H1 (cell line): ENCODE data around the gene KLHDC7A. TPM values are rescaled to one million over a fixed set of nuclear protein-coding genes. Genes with fewer than 3 reads are reported as not detected.
A peak's percentile ranks its signal among the peaks of the same experiment; 100 is the strongest.

ENCODE experiments used
- CTCF ChIA-PET: fragments of 300-600 bp; sonication (Branson Sonifier 250); formaldehyde crosslinking; loops from one replicate; lab custom pipeline; 2021; ENCODE audit not compliant: partially characterized antibody; lab: Charles Lee
- POLR2A ChIA-PET: fragments of 300-600 bp; sonication (Branson Sonifier 250); formaldehyde crosslinking; loops from one replicate; lab custom pipeline; 2021; ENCODE audit warnings: inconsistent platforms; ENCODE audit not compliant: partially characterized antibody; lab: Charles Lee
- DNase-seq, 2 experiments: peaks; one replicate each; pipeline versions ENCODE4 v3.0.0 to v3.0.0-alpha.2; 2010 to 2022; ENCODE audit warnings: low spot score in 2 of 2, low read depth in 1 of 2, mixed read lengths in 1 of 2
- FAIRE-seq: peaks from 2 replicates; lab custom pipeline; 2011; peaks lifted over from hg19 to GRCh38; lab: Jason Lieb, UNC
- H2AFZ ChIP-seq: 2 replicates; pipeline ENCODE4 v1.8.1; 2012; ENCODE audit warnings: low read length, inconsistent platforms
- H2AK5ac ChIP-seq: 2 replicates; pipeline ENCODE4 v1.6.1; 2013; ENCODE audit warnings: low read depth, low read length
- H2BK120ac ChIP-seq: replicated peaks from 2 replicates; pipeline ENCODE3; 2013; ENCODE audit warnings: low read depth, low read length, inconsistent platforms
- H2BK12ac ChIP-seq: 2 replicates; pipeline ENCODE4 v1.6.1; 2013; ENCODE audit warnings: low read depth, low read length
- H2BK15ac ChIP-seq: 2 replicates; pipeline ENCODE4 v1.6.1; 2013; ENCODE audit warnings: low read length
- H2BK20ac ChIP-seq: 2 replicates; pipeline ENCODE4 v1.6.1; 2013; ENCODE audit warnings: low read length
- H2BK5ac ChIP-seq: 2 replicates; pipeline ENCODE4 v1.6.1; 2013; ENCODE audit warnings: low read depth, low read length
- H3K14ac ChIP-seq: 2 replicates; pipeline ENCODE4 v1.6.1; 2013; ENCODE audit warnings: inconsistent platforms; ENCODE audit not compliant: insufficient read length
- H3K18ac ChIP-seq: 2 replicates; pipeline ENCODE4 v1.6.1; 2013; ENCODE audit warnings: low read length; ENCODE audit errors: extremely low read depth
- H3K23ac ChIP-seq: 2 replicates; pipeline ENCODE4 v1.6.1; 2013; ENCODE audit warnings: inconsistent platforms; ENCODE audit not compliant: insufficient read length
- H3K23me2 ChIP-seq: 2 replicates; pipeline ENCODE4 v1.6.1; 2013; ENCODE audit warnings: low read depth, low read length
- H3K27ac ChIP-seq: 2 replicates; pipeline ENCODE4 v1.6.1; 2011; ENCODE audit warnings: low read depth, low read length, inconsistent platforms
- H3K27me3 ChIP-seq, 4 experiments: replicated peaks in 1 of 4; 1 replicate in 1 of 4; 2 replicates in 3 of 4; pipeline versions ENCODE4 v1.6.1 to v1.8.1; 2011 to 2013; ENCODE audit warnings: low read length in 3 of 4, mild to moderate bottlenecking in 3 of 4, inconsistent platforms in 2 of 4, mixed read lengths in 2 of 4, moderate library complexity in 1 of 4; ENCODE audit not compliant: control insufficient read depth in 3 of 4, insufficient read depth in 3 of 4; ENCODE audit errors: extremely low read depth in 1 of 4
- H3K36me3 ChIP-seq, 4 experiments: 2 replicates each; pipeline versions ENCODE4 v1.6.1 to v1.8.1; 2011 to 2013; ENCODE audit warnings: mild to moderate bottlenecking in 4 of 4, low read length in 3 of 4, moderate library complexity in 2 of 4, control low read depth in 1 of 4, inconsistent platforms in 1 of 4; ENCODE audit not compliant: insufficient read depth in 4 of 4, control insufficient read depth in 2 of 4
- H3K4ac ChIP-seq: replicated peaks from 2 replicates; pipeline ENCODE3; 2013; ENCODE audit warnings: low read length, low read depth, mixed read lengths, inconsistent platforms; ENCODE audit not compliant: insufficient read length
- H3K4me1 ChIP-seq, 4 experiments: replicated peaks in 1 of 4; 1 replicate in 1 of 4; 2 replicates in 3 of 4; pipeline versions ENCODE4 v1.6.1 to v1.8.1; 2011 to 2013; ENCODE audit warnings: low read length in 3 of 4, inconsistent platforms in 2 of 4, mixed read lengths in 1 of 4; ENCODE audit not compliant: insufficient read depth in 4 of 4, control insufficient read depth in 3 of 4
- H3K4me2 ChIP-seq, 2 experiments: 2 replicates each; pipeline versions ENCODE4 v1.6.1 to v1.8.1; 2011 to 2013; ENCODE audit warnings: low read depth in 2 of 2, low read length in 2 of 2, control low read depth in 1 of 2, inconsistent platforms in 1 of 2, mild to moderate bottlenecking in 1 of 2; ENCODE audit not compliant: insufficient read depth in 1 of 2
- H3K4me3 ChIP-seq, 4 experiments: fragments of 200-600, 300-600 bp in 1 of 4; sonication (generic), shearing (Covaris generic), sonication (Bioruptor Twin) in 1 of 4; 2 replicates each; pipeline versions ENCODE4 v1.5.1 to v1.8.1; 2011 to 2016; ENCODE audit warnings: low read length in 4 of 4, low read depth in 3 of 4, control low read depth in 2 of 4, inconsistent platforms in 2 of 4, mild to moderate bottlenecking in 2 of 4, mixed read lengths in 1 of 4, moderate library complexity in 1 of 4; ENCODE audit not compliant: insufficient read depth in 2 of 4; ENCODE audit errors: extremely low read depth in 1 of 4
- H3K56ac ChIP-seq: replicated peaks from 2 replicates; pipeline ENCODE3; 2013; ENCODE audit warnings: low read depth, mild to moderate bottlenecking, mixed read lengths, low read length, inconsistent platforms; ENCODE audit not compliant: insufficient read length
- H3K79me1 ChIP-seq: 2 replicates; pipeline ENCODE4 v1.6.1; 2013; ENCODE audit warnings: low read depth, low read length, control low read depth
- H3K79me2 ChIP-seq, 2 experiments: 2 replicates each; pipeline versions ENCODE4 v1.6.1 to v1.8.1; 2012 to 2013; ENCODE audit warnings: low read length in 2 of 2, mild to moderate bottlenecking in 2 of 2, inconsistent platforms in 1 of 2; ENCODE audit not compliant: insufficient read depth in 2 of 2, control insufficient read depth in 1 of 2
- H3K9ac ChIP-seq, 4 experiments: replicated peaks in 1 of 4; 1 replicate in 1 of 4; 2 replicates in 3 of 4; pipeline versions ENCODE4 v1.6.1 to v1.8.1; 2011 to 2013; ENCODE audit warnings: low read depth in 3 of 4, low read length in 3 of 4, control low read depth in 2 of 4, mild to moderate bottlenecking in 2 of 4, moderate library complexity in 2 of 4, inconsistent platforms in 1 of 4; ENCODE audit errors: extremely low read depth in 1 of 4
- H3K9me3 ChIP-seq, 2 experiments: 2 replicates each; pipeline versions ENCODE4 v1.6.1 to v1.8.1; 2012 to 2013; ENCODE audit warnings: mild to moderate bottlenecking in 2 of 2, moderate library complexity in 2 of 2, control low read depth in 1 of 2, inconsistent platforms in 1 of 2, low read depth in 1 of 2, low read length in 1 of 2, mixed read lengths in 1 of 2; ENCODE audit not compliant: insufficient read depth in 2 of 2
- H4K20me1 ChIP-seq, 2 experiments: replicated peaks in 1 of 2; 2 replicates each; pipeline versions ENCODE3 to v1.8.1; 2011 to 2013; ENCODE audit warnings: inconsistent platforms in 2 of 2, low read length in 2 of 2, mild to moderate bottlenecking in 1 of 2; ENCODE audit not compliant: insufficient read depth in 2 of 2, control insufficient read depth in 1 of 2
- H4K5ac ChIP-seq: 2 replicates; pipeline ENCODE4 v1.6.1; 2013; ENCODE audit warnings: low read length, low read depth, mixed read lengths, inconsistent platforms; ENCODE audit not compliant: insufficient read length
- H4K8ac ChIP-seq: 2 replicates; pipeline ENCODE4 v1.8.0; 2013; ENCODE audit warnings: mild to moderate bottlenecking, moderate library complexity, low read length, inconsistent platforms; ENCODE audit not compliant: insufficient read depth; ENCODE audit errors: extremely low read depth
- H4K91ac ChIP-seq: replicated peaks from 2 replicates; pipeline ENCODE3; 2013; ENCODE audit warnings: low read length, mixed read lengths, inconsistent platforms; ENCODE audit not compliant: insufficient read length
- BACH1 ChIP-seq: IDR thresholded peaks from 2 replicates; pipeline ENCODE4 v1.6.1; 2012; ENCODE audit warnings: low read length, improper control_type of control experiment
- CBX5 ChIP-seq: fragments of 300-800, 300-1000 bp; sonication (generic); IDR thresholded peaks from 2 replicates; pipeline ENCODE4 v1.7.1; 2016; ENCODE audit warnings: antibody characterized with exemption, low read length, low read depth
- PHF8 ChIP-seq: fragments of 200-600 bp; sonication (generic); conservative IDR thresholded peaks from 2 replicates; pipeline ENCODE4 v1.7.1; 2012; ENCODE audit warnings: low read depth, mild to moderate bottlenecking, inconsistent platforms, low read length, moderate library complexity
- POLR2AphosphoS5 ChIP-seq: IDR thresholded peaks from 2 replicates; pipeline ENCODE4 v1.6.1; 2011; ENCODE audit warnings: low read depth, low read length
- RAD21 ChIP-seq, 2 experiments: IDR thresholded peaks in 1 of 2; conservative IDR thresholded peaks in 1 of 2; 2 replicates each; pipeline ENCODE4 v1.6.1; 2011; ENCODE audit warnings: low read depth in 2 of 2, low read length in 2 of 2, improper control_type of control experiment in 1 of 2, inconsistent platforms in 1 of 2, mild to moderate bottlenecking in 1 of 2, moderate library complexity in 1 of 2
- TBP ChIP-seq: IDR thresholded peaks from 2 replicates; pipeline ENCODE4 v1.6.1; 2011; ENCODE audit warnings: low read depth, low read length, improper control_type of control experiment
- TCF12 ChIP-seq: IDR thresholded peaks from 2 replicates; pipeline ENCODE4 v1.6.1; 2011; ENCODE audit warnings: low read depth, mild to moderate bottlenecking, low read length
- WGBS, 2 experiments: shearing (Covaris generic) in 1 of 2; methylation state at CpG; one replicate each; pipeline versions ENCODE4 v1.1.6 to v1.1.7; 2013 to 2015; ENCODE audit warnings: low lambda C conversion rate in 2 of 2, mixed read lengths in 2 of 2, inconsistent platforms in 1 of 2, low coverage in 1 of 2, missing lambda C conversion rate in 1 of 2; ENCODE audit not compliant: insufficient replicate concordance in 2 of 2, insufficient coverage in 1 of 2, insufficient read length in 1 of 2; ENCODE audit errors: extremely low coverage in 1 of 2, missing lambda C conversion rate in 1 of 2; 5-methylcytosine and 5-hydroxymethylcytosine counted together
- polyA plus RNA-seq, 7 experiments: library from polyadenylated mRNA; depleted of rRNA in 3 of 7; stranded (reverse) in 5 of 7; unstranded in 2 of 7; fragments of >200 nt in 5 of 7; fragments of 200-250 nt in 2 of 7; gene quantifications; 1 replicate in 5 of 7; 2 replicates in 1 of 7; 4 replicates in 1 of 7; pipeline versions ENCODE4 v1.2.1 to v1.2.3, GENCODE V29; 2011 to 2013; ENCODE audit warnings: missing spikeins in 2 of 7, mixed read lengths in 2 of 7
- total RNA-seq: library from RNA; stranded (reverse); fragmentation: NEBNext Ultra II Directional; extraction: Animal tissue kit (Norgen Biotek cat#: 25700); gene quantifications from 2 replicates; pipeline ENCODE4 v1.2.1, GENCODE V29; 2021
- TF ChIP-seq, protein P1 (sequence below): IDR thresholded peaks from 2 replicates; pipeline ENCODE4 v1.6.1; 2011; ENCODE audit warnings: low read depth, mild to moderate bottlenecking, low read length; ENCODE audit not compliant: insufficient read depth

Gene KLHDC7A
- total and polyA plus RNA-seq, 2 of the 8 experiments (the other 6 are each of a cell fraction or from before 2014, with no cell fraction given): 3.9 to 18.9 TPM

DNA sequence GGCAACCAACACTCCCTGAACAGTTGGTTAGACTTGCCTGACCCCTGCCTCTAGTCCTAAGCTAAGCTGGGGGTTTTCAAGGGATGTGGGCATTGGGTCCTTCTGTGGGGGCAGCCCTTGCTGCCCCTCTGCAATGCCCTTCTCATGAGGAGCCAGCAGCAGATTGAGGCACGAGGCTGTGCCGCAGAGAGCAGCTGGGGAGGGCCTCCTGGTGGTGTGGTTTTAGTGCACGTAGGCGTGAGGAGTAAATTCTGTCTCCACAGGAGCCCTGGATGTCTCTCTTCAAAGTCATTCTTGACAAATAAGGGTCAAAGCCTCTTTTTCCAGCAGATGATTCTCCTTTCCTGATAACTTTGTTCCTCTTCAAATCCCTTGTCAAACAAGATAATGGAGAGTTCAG is 31.8 kb upstream of the KLHDC7A start:
- Histone ChIP-seq H3K4me1 (peaks cover 3 to 13% (median 9%) of the 10 kb centered on the region in 4 experiments; a peak in 6 of 7 replicates), H3K27ac (no peak overlapping the region), H3K18ac (no peak overlapping the region)
- CTCF ChIA-PET: no interaction called here
- TF ChIP-seq RAD21 (IDR thresholded peaks at IDR 0.05 in 1 of 2, conservative IDR thresholded peaks at IDR 0.05 in 1 of 2; ENCODE audit: low read depth in 2 of 2, low read length in 2 of 2) (no peak), TCF12 (no peak), BACH1 (no peak), TBP (no peak), PHF8 (no peak), POLR2AphosphoS5 (no peak), CBX5 (no peak)
- TF ChIP-seq, protein P1, sequence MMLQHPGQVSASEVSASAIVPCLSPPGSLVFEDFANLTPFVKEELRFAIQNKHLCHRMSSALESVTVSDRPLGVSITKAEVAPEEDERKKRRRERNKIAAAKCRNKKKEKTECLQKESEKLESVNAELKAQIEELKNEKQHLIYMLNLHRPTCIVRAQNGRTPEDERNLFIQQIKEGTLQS: no peak
- TF ChIP-seq, all 59 proteins: peak for 0
- Histone ChIP-seq H3K9ac (no peak overlapping the region), H2BK5ac (no peak overlapping the region), H3K9me3 (peaks cover 0 to 3% of the 10 kb centered on the region in 2 experiments; a peak in 1 of 4 replicates), H4K8ac (no peak overlapping the region; the same call in 1 of the 2 replicates), H3K23me2 (no peaks in the 10 kb centered on the region; the same call in 1 of the 2 replicates), H3K36me3 (no peaks in the 10 kb centered on the region), H2BK15ac (peak overlapping the region; percentile 90; the same call in 1 of the 2 replicates), H2AFZ (no peak overlapping the region), H3K79me1 (no peaks in the 10 kb centered on the region), H3K79me2 (no peaks in the 10 kb centered on the region), H2BK20ac (peak overlapping the region; percentile 62; the same call in 1 of the 2 replicates), H2BK120ac (no peak overlapping the region), H3K4ac (no peak overlapping the region), H3K23ac (no peak overlapping the region), H4K91ac (peak overlapping the region; percentile 19), H3K4me2 (no peak overlapping the region), H4K20me1 (peaks cover 0 to 2% of the 10 kb centered on the region in 2 experiments), H2AK5ac (no peak overlapping the region), H2BK12ac (peak overlapping the region; percentile 62; the same call in 1 of the 2 replicates), H3K56ac (no peak overlapping the region), H4K5ac (no peak overlapping the region), H3K4me3 (no peak overlapping the region), H3K14ac (no peak overlapping the region), H3K27me3 (no peaks in the 10 kb centered on the region; a peak in 1 of 7 replicates)
- DNase-seq (no peak), FAIRE-seq (no peak)
- POLR2A ChIA-PET: no interaction called here
- WGBS, 2 experiments: 60% methylated on average over 4 of the region's 4 CpGs; no CpG with 5 or more reads in 1 of the 2 experiments
